ENCODE data around the gene MYOZ1.
A peak's percentile ranks its signal among the peaks of the same experiment; 100 is the strongest.
"Not testable (repeated sequence)": the region's sequence is repeated elsewhere in the genome, so short reads cannot be mapped to it uniquely, and the experiment has no call there.

The MYOZ1 gene

DNA sequence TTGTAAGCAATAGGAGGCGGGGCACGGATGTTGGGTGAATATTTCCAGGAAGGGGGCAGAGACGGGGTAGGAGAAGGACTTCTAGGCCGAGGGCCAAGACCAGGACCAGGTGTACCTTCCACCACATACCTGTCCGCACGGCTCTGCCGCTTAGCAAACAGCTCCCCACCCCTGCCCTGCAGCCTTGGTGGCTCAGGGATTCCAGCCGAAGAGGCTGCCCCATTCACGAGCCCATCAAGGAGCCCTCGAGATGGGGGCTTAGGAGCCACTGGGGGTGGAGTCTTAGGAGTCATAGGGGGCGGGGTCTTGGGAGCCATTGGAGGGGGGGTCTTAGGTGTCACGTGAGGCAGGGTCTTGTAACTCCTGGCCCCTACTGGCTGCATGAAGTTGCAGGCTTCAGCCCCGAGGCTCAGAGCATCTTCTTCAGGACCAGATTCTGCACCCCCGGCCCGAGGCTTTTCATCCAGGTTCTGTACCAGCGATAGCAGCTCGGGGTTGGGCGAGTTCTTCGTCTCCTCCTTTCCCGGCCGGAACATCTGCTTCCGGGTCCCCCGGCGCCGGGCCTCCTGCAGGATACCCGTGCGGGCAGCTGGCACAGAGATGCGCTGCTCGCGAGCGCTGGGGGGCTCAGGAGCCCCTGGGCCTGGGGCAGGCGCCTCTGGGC is 6.1 kb upstream of the MYOZ1 start:
- no peak for DNase-seq (ENCODE audit: low read depth)

DNA sequence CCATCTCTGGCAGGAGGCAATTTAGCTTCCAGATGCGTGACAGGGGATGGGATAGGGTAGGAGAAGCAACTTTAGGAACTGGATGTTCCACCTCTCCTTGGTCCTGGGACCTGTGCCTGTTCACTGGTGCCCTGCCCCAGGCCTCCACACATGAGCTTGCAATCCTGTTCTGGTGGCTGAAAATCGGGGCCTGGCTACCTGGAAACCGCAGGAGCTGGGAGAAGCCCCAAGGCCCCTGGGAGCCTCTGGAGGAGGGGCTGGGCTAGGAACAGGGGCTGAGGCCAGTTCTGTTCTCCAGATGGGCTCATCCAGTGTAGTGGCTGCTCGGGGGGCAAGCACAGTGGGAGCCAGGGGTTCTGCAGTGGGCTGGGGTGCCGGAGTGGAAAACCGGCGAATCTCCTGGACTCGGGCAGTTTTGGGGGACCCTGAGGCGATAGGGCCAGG is 5.3 kb upstream of the MYOZ1 start:
- DNase-seq (ENCODE audit: low read depth): no peak

DNA sequence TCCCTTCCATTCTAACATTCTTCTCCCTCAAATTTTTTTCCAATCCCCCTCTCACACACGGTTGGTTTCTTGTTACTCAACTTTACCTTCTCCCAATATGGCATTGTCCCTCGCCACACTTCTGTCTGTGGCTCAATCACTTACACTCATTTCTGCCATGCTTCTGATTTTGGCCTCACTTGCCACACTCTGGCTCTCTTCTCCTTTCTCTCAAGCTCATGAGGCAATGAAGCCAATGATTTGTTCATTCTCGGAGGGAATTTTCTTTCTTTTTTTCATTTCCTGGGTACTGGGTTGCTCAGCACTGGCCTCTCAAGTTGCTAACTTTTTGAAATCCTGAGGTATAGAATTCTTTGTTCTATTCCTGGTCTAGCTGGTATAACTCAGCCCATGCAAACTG is 4.0 kb upstream of the MYOZ1 start:
- no peak for DNase-seq (ENCODE audit: low read depth)

DNA sequence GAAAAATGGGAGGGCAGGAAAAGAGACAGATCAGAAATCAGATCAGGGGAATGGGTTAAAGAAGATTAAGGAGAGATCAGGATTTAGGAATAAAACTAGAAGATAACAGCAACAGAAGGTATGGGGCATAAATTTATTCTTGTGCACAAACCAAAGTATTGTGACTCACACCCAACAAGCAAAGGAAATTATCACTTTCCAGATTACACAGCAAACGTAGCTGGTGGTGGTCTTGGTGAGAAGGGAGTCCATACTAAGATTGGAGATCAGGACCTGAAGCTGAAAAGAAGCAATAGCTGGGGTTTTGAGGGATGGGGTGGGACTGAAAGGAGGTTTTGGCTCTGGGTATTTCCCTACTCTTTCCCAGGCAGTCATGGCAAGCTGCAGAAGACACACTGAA is 3.5 kb upstream of the MYOZ1 start:
- no peak for DNase-seq (ENCODE audit: low read depth)

DNA sequence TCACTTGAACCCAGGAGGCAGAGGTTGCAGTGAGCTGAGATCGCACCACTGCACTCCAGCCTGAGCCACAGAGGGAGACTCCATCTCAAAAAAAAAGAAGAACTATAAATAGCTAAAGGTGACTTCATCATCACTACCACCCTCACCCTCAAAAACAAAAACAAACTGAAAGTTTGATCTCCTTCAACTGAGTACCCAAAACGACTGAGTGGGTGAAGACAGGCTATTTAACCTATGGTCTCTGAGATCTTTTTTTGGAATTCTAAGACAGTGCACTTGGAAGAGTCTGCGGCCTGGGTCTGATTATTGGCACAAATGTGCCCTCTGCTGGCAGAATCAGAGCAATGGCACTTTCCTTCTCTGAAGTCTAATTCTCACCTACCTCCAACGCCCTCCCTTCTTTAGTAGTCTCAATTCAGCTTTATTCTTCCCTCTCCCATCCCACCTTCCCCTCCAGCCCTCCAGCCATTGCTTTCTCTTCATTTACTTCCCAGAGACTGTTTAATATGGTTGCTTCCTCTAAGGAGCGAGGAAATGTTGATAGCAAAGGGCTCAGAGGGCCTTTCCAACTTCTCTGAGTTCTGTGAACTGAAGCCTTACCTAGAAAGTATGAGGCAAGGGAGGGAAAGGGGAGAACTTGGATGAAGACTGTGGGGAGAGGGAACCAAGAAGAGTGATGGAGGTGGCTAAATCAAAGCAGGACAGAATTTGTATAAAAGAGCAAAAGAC is 2.9 kb upstream of the MYOZ1 start:
- peak; percentile 20 for DNase-seq (ENCODE audit: low read depth)

DNA sequence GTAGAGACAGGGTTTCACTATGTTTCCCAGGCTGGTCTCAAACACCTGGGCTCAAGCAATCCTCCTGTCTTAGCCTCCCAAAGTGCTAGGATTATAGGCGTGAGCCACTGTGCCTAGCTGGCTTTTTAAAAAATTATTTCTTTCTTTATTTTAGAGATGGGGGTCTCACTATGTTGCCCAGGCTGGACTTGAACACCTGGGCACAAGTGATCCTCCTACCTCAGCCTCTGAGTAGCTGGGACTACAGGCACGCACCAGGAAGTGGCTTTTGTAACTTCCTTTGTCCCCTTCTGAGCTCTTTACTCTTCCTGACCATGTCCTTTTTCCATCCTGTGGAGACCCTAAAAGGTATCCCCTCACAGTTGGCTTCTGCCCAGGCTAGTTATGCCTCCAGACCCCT is 2.1 kb upstream of the MYOZ1 start:
- DNase-seq (ENCODE audit: low read depth): no peak

DNA sequence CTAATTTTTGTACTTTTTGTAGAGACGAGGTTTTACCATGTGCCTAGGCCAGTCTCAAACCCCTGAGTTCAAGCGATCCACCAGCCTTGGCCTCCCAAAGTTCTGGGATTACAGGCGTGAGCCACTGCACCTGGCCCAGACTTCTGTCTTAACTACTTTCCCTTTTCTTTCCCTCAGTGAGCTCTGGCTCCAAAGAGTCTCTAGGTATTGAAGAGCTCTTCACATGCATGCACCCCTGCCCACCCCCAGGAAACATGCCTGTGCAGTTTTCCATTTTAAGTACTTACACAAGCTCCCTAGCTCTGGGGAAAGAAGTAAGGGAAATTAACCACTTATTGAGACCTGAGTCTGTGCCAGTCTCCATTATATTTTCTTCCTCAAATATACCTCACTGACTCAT is 2.0 kb downstream of the MYOZ1 start:
- no peak for DNase-seq (ENCODE audit: low read depth)

DNA sequence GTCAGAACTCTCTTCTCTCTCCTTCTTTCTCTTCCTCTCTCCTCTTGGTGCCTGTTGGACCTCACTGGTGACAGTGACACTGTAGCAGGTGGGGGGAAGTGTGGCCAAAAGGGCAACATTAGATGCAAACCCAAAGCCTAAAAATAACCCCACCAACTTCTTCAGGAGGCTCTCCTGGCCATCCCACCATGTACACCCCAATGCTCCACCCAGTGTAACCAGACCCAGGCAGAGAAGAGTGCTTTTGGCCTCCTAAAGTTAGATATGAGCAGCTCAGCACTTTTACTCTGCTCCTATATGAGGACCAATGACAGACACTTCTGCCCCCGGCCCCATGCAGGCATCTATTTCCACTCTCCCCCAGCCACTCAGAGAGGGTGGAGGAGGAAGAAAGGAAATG is 5.5 kb downstream of the MYOZ1 start:
- DNase-seq (ENCODE audit: low read depth): no peak

DNA sequence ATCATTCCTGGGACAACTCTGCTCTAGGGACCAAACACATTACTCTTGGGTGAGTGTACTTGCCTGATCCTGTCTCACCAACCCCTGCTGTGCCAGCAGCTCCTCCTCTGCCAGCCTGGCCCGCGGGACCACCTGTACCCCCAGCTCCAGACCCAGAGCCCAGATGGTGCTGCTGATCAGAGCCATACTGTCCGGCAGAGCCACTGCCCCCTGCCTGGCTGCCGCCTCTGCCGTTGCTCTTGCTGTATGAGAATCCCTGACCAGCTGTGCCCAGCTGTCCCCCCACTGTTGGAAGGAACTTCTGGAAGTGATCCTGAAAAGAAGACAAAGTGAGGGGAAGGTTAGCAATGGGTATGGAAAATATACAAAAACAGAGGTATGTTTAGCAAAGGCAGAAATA is 6.9 kb downstream of the MYOZ1 start:
- no peak for DNase-seq (ENCODE audit: low read depth)

DNA sequence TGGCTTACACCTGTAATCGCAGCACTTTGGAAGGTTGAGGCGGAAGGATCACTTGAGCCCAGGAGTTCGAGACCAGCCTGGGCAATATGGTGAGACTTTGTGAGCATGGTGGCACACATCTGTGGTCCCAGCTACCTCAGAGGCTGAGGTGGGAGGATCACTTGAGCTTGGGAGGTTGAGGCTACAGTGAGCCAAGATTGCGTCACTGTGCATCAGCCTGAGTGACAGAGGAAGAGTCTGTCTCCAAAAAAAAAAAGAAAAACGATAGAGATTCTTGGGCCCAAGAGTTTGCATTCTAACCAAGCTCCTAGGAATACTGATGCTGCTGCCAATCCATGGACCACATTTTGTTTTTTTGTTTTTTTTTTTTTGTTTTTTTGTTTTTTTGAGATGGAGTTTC is 12.1 kb downstream of the MYOZ1 start:
- DNase-seq (ENCODE audit: low read depth): no peak

DNA sequence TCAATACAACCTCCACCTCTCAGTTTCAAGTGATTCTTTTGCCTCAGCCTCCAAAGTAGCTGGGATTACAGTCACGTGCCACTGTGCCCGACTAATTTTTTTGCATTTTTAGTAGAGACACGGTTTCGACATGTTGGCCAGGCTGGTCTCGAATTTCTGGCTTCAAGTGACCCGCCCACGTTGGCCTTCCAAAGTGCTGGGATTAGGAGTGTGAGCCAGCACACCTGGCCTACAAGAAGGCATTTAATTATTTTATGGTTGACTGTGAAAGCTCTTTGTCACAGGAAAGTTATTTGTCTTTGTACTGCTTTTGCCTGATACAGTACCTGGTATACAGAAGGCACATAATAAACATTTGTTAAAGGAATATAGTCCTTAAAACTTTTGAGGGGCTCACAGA is 12.9 kb downstream of the MYOZ1 start:
- DNase-seq (ENCODE audit: low read depth): no peak

DNA sequence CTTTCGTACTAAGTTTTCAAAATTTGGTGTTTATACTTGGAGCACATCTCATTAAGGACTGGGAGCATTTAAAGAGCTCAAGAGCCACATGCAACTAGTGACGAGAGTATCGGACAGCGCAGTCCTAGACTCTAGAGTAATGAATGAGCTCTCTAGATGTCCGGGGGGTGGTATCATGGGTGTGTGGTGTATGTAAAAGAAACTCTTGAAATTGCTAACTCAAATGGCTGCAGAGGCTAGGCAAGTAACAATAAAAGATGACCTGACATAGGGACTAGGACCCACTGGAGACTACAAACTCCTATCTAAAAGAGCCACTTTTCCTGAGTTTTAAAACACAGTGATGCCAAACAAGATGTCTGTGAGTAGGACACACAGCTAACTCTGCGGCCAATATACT is 14.0 kb downstream of the MYOZ1 start:
- DNase-seq (ENCODE audit: low read depth): no peak

DNA sequence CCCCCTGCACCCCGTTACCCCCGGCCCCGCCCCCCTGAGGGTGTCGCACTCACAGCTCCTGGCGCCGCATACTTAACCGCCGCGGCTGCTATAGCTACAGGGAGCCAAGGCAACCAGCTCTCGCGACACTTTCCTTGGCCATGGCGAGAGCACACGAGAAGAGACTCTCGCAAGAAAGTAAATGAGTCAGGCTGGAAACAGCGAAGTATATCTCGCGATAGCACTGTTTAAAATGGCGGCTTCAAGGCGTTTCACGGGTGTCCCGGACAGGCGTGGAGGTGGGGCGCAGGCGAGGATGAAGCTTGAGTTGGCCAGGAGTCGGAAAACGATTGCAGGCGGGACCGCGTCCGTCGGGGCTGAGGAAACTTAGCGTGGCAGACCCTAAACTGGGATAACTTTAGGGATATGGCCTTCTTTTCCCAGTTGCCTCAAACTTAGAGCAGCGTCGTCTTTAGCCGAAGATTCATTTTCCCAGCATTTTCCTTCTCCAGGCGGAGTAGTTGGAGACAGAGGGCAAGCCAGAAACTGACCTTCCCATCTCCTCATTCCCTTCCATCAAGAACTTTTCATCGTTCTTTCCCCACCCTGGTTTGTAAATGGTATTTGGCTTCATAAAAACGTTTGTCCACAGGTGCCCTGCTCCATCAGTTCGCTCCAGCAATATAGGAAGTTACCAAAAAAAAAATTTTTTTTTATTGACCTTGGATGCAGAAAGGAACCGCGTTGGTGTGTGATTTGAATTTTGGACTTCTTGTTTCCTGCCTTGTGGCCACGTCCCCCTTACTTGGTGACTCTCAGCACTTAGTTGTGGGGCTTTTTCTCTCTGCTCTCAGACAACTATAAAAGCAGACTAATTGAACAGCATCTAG is 15.2 kb downstream of the MYOZ1 start:
- peak; percentile 86 for DNase-seq (ENCODE audit: low read depth)

DNA sequence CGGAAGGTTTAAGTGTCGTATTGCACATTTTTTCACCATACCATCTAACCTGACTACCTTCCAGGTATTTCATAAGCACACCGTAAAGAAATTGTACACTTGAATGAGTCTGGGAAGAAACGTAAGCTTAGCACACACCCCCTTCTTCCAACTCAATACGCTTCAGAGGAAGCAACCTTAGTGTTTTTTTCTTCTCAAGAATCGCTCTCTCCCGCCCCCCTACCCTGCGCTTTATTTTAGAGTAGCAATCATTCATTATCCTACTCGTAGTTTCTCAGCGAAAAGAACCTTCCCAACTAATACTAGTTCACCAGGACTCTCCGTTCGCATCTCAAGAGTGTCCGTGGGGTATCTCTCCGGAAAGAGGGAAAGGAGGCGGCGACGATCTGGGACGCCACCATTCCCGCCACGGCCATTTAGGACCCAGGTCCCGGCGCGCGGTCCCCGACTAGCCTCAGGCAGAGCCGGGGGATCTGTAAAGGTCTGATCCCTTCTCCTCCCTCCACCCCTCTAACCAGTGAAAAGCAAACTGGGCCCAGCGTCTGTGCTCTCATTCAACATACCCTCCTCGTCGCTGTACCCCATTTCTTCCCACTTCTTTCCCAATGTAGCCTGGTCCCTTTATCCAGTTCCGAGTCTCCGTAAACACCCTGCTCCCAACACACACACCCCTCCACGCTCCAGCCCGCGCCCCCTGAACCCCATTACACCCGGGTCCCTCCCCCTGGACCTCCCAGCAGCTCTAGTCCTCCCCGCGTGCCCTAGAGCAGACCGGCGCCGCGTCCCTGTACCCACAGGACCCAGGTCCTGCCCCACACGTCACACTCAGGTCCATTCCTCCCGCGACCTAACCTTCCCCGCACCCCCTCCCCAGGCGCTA is 16.0 kb downstream of the MYOZ1 start:
- no peak for DNase-seq (ENCODE audit: low read depth)

DNA sequence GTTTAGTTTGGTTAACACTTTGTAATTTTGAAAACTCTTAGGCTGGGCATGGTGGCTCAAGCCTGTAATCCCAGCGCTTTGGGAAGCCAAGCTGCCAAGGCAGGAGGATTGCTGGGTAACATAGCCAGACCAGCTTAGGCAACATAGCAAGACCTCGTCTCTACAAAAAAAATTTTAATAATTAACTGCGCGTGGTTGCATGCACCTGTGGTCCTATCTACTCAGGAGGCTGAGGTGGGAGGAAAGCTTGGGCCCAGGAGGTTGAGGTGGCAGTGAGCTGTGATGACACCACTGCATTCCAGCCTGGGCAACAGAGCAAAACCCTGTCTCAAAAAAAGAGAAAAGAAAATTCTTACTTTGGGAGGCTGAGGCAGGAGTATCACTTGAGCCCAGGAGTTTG is 18.2 kb downstream of the MYOZ1 start:
- no peak for DNase-seq (ENCODE audit: low read depth)

DNA sequence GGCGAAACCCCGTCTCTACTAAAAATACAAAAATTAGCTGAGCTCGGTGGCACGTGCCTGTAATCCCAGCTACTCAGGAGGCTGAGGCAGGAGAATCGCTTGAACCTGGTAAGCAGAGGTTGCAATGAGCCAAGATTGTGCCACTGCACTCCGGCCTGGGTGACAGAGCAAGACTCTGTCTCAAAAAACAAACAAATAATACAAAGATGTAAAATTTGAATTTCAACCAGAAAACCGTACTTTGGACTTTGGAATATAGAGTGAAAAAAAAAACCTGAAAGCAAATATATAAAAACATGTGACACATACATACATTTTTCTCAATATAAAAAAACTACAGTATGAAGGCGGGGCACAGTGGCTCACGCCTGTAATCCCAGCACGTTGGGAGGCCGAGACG is 20.3 kb downstream of the MYOZ1 start:
- not testable (repeated sequence) for DNase-seq (ENCODE audit: low read depth)

DNA sequence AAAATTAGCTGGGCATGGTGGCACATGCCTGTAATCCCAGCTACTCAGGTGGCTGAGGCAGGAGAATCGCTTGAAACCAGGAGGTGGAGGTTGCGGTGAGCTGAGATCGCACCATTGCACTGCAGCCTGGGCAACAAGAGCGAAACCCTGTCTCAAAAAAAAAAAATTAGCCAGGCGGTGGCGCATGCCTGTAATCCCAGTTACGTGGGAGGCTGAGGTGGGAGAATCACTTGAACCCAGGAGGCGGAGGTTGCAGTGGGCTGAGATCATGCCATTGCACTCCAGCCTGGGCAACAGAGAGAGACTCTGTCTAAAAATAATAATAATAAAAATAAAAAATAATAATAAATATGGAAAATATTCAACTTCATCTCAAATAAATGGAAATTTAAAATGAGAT is 24.1 kb downstream of the MYOZ1 start:
- not testable (repeated sequence) for DNase-seq (ENCODE audit: low read depth)

DNA sequence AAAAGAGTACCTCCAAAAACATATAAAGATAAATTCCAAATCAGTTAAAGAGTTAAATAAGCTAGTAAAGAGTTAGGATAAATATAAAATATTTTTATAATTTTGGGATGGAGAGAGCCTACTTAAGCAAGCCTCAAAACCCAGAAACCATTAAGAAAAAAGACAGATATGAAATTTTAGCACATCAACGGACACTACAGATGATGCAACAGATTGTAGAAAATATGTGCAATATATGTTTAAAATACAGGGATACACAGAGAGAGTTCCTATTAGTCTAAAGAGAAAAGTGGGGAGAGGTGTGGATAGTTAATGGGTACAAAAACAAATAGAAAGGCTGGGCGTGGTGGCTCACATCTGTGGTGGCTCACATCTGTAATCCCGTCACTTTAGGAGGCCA is 26.6 kb downstream of the MYOZ1 start:
- no peak for DNase-seq (ENCODE audit: low read depth)

DNA sequence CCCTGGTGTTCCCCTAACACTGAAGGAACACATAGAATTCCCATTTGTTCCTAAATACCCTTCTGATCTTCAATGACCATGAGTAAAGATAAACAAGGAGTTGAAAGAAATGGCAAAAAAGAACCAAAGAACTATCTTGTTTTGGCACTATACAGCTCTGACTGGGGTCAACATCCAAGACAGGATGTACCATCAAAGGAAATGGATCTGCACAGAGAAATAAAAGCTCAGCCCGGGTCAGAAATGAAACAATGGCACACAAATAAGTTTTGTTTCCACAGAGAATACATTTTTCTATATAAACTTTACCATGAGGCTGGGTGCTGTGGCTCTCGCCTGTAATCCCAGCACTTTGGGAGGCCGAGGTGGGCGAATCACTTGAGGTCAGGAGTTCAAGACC is 32.2 kb downstream of the MYOZ1 start:
- no peak for DNase-seq (ENCODE audit: low read depth)

DNA sequence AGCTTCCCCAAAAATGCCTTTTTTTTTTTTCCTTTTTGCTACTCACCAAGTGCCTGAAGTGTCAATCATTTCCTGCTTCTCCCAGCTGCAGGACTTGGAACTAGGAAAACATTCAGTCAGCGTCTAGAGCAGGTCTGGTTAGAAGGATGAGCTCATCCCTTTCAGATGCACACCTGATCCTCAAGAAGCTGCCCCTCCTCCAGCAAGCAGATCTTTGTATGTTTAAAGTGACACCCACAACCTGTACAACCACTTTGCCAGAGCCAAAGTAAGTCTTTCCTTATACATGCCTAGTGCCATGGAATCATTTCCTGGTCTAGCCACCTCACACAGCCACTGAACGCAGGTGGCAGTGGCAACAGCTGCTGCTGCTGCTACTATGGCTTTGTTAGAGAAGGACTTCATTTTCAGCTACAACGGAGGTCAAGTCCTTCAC is 39.8 kb downstream of the MYOZ1 start:
- no peak for DNase-seq (ENCODE audit: low read depth)

DNA sequence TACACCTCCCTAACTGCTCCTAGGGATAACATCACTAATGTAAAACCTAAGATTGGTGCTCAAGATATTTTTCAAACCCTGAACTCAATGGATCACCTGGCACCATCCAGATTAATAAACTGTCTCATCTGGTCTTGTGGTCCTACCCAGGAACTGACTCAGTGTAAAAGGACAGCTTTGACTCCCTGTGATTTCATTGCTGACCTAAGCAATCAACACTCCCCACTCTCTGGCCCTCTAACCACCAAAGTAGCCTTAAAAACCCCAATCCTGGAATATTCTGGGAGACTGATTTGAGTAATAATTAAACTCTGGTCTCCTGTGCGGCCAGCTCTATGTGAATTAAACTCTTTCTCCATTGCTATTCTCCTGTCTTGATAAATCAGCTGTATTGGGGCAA is 43.9 kb downstream of the MYOZ1 start:
- no peak for DNase-seq (ENCODE audit: low read depth)

DNA sequence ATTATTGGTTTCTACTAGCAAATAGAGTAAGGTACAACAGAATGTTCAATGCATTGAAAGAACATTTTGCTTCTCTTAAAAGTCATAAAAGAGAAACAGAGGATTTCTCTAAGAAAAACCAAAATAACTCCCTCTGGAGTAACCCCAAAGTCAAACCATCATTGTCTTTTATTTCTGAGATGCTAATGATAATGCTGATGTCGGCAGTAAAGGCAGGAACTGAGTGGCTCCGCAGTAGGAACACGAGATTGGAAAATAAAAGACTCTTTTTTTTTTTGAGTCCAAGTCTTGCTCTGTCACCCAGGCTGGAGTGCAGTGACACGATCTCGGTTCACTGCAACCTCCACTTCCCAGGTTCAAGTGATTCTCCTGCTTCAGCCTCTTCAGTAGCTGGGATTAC is 47.5 kb downstream of the MYOZ1 start:
- DNase-seq (ENCODE audit: low read depth): no peak

Data from activated gamma-delta T cell treated with anti-CD3 and anti-CD28 coated beads, Interleukin-2, amount 50 U/mL, for 16 hours (primary cell).